GM12875 (cell line): ENCODE data around the gene C1orf167.

Source experiments
- H3K4me3 ChIP-seq: one replicate; pipeline ENCODE4 v1.5.1; 2011; ENCODE audit warnings: low read depth, low read length, control low read depth
- TF ChIP-seq, protein P1 (sequence below): IDR thresholded peaks from 2 replicates; pipeline ENCODE4 v1.5.1; 2011; ENCODE audit warnings: low read depth, mild to moderate bottlenecking, control low read depth, inconsistent platforms, low read length, moderate library complexity, borderline replicate concordance; ENCODE audit not compliant: insufficient read depth

Gene C1orf167

DNA sequence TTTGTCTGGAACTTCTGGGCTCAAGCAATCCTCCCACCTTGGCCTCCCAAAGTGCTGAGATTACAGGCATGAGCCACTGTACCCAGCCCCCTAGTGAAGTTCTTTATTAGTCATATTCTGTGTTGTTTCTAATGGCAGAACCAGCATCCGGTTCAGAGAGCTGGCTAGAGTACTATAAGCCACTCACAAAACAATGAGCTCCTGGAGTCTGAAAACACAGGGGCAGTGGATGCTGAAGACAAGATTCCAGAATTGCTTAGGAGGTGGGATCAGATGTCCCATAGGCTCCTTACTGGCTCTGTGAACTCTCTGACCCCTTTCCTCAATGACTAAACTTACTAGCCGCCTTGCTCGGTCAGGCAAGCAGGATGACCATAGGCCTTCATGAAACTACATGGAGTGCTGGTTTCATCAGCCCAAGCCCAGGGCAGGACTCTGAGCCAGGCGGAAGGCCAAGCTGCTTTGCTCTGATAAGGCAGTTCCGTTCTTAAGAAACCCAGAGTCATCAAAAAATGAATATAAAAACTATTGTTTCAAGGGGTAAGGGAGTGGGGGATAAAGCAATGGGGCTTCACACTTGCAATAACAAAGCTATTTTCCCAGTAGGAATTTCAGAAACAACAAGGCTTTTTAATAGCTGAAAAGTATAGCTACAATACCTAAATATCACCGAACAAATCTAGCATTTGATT is 35.7 kb downstream of the C1orf167 start:
- H3K4me3 ChIP-seq, result no peak overlapping the region
- TF ChIP-seq, protein P1, sequence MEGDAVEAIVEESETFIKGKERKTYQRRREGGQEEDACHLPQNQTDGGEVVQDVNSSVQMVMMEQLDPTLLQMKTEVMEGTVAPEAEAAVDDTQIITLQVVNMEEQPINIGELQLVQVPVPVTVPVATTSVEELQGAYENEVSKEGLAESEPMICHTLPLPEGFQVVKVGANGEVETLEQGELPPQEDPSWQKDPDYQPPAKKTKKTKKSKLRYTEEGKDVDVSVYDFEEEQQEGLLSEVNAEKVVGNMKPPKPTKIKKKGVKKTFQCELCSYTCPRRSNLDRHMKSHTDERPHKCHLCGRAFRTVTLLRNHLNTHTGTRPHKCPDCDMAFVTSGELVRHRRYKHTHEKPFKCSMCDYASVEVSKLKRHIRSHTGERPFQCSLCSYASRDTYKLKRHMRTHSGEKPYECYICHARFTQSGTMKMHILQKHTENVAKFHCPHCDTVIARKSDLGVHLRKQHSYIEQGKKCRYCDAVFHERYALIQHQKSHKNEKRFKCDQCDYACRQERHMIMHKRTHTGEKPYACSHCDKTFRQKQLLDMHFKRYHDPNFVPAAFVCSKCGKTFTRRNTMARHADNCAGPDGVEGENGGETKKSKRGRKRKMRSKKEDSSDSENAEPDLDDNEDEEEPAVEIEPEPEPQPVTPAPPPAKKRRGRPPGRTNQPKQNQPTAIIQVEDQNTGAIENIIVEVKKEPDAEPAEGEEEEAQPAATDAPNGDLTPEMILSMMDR, result no peak

DNA sequence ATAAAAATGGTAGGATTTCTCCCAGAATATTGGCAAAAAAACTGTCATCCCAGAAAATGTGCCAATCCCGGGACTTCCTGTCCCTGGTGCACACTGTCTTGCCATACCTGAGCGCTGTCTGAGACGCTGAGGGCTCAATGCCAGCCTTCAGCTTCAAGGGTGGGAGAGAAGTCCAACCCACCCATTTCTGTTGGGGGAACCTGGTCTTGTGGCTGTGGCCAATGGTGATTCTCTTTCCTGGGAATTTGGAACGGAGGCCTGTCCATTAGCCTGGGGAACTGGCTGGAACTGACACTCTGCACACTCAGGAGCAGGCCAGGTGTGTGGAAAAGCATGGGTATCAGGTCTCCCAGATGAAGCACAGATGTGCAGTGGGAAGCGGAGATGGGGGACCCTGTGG is 37.1 kb downstream of the C1orf167 start:
- TF ChIP-seq, protein P1, result no peak
- no peak overlapping the region for H3K4me3 ChIP-seq

DNA sequence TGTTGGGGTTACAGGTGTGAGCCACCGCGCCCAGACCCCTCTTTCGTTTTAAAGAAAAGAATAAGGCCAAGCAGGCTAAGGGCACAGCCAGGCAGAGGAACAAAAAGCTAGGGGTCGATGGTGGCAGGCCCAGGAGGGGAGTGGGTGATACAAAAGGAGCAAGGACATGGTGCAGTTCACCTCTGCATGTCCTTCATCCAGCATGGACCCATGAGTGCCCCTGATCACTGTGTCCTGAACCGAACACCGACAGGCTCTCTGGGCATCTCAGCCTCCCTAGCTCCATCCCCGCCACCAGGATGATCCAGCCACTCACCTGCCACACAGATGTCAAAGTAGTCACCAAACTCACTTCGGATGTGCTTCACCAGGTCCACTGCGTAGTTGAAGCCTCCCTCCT is 37.9 kb downstream of the C1orf167 start:
- H3K4me3 ChIP-seq, result no peak overlapping the region
- TF ChIP-seq, protein P1, result no peak

DNA sequence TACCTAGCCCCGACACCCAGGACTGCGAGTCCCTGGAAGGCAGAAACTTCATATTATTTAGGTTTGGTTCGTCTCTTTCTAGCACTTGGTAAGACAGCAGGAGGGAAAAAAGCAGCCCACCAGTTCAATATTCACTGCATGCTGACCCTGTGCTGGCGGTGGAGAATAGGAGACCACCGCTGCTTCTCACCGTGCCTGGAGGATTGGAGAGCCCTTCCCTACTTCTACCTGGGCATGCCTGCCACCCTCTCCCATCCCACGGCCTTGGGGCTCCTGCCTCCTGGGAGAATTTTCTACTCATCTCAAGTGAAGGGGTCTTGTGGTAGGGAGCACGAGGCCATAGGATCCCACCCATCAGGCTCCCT is 38.4 kb downstream of the C1orf167 start:
- TF ChIP-seq, protein P1, result no peak
- no peak overlapping the region for H3K4me3 ChIP-seq

DNA sequence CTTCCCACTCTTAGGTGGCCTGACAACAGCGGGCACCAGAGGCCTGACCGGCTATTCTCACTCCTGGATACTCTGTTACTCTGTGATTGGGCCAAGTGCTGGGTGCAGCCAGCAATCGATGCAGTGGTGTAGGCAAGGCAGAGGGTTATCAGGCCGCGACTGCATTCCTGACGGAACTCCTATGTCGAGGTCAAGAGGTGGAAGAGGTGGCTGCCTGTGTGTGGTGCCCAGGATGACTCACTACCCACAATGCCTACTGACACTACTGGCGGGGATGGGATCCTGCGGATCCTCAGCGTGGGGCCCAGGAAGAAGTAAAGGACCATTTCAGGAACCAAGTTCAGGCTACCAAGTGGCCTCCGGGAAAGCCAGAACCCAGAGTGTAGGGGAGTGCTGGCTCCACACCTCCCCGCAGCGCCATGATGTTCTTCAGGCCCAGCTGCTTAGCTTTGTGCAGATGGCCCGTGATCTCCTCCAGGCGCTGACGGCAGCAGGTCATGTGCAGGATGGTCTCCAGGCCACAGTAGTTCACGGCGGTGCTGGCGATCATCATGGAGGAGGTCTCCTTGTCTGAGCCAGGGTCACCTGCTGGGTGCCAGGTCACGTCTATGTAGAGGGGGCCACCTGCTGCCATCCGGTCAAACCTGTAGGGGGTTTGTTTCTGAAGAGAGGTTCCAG is 38.9 kb downstream of the C1orf167 start:
- H3K4me3 ChIP-seq, result no peak overlapping the region
- TF ChIP-seq, protein P1, result no peak

DNA sequence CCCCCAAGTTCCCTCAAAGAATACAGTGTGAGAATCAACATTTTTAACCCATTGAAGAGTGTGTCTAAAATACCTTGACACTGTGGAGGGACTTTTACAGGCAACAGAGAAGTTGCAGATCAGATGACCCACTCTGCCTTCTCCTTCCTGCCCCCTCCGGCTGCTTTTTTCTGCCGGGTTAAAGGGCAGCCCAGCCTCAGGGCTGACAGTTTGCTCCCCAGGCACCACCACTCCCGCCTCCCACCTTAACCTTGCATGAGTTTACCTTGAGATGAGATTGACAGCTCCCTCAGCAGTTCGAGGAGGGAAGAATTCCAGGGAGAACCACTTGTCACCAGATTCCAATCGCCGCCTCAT is 40.6 kb downstream of the C1orf167 start:
- TF ChIP-seq, protein P1, result no peak
- H3K4me3 ChIP-seq, result no peak overlapping the region
